ENCODE results near the gene OR1G1.
"Not testable (repeated sequence)": the region's sequence is repeated elsewhere in the genome, so short reads cannot be mapped to it uniquely, and the experiment has no call there.

The OR1G1 gene

GRCh38 chr17:3127451-3127850 lies at the start of gene OR1G1:
OR1G1 (minus strand) TSS chr17:3127551; CDS start chr17:3127551, 0 bp downstream.
- no peak for DNase-seq (ENCODE audit: extremely low spot score)
- POLR2A ChIA-PET = no interaction called here
- CTCF ChIA-PET = no interaction called here
- TF ChIP-seq CTCF (IDR thresholded peaks at IDR 0.05; ENCODE audit: control extremely low read depth, extremely low read depth, low read depth, missing control alignments) = no peak

- peak; percentile 29 for DNase-seq (ENCODE audit: extremely low spot score)
- ChIA-PET CTCF (no interaction called here), POLR2A (no interaction called here)
- no peak for TF ChIP-seq CTCF (IDR thresholded peaks at IDR 0.05; ENCODE audit: control extremely low read depth, extremely low read depth, low read depth, missing control alignments)
These were observed 40.2 kb upstream of the OR1G1 start for GRCh38 chr17:3167574-3167973.

- POLR2A ChIA-PET = interaction anchor here (0.6 kb wide), 1 partner anchor 391 kb away, joined by 5 read pairs; no protein-coding TSS in a partner anchor
- CTCF ChIA-PET = no interaction called here
- no peak for DNase-seq (ENCODE audit: extremely low spot score)
- no peak for TF ChIP-seq CTCF (IDR thresholded peaks at IDR 0.05; ENCODE audit: control extremely low read depth, extremely low read depth, low read depth, missing control alignments)
These were observed 29.9 kb upstream of the OR1G1 start for GRCh38 chr17:3157218-3157617.

- DNase-seq (ENCODE audit: extremely low spot score); POLR2A ChIA-PET; CTCF ChIA-PET: not testable (repeated sequence)
These were observed 10.1 kb upstream of the OR1G1 start for GRCh38 chr17:3137494-3137893.

GRCh38 chr17:3104322-3104721 lies 23.0 kb downstream of the OR1G1 start, which contains the start of gene OR1D2:
OR1D2 (minus strand) TSS chr17:3104422; CDS start chr17:3092996, 11,426 bp downstream.
- POLR2A ChIA-PET = no interaction called here
- TF ChIP-seq CTCF (IDR thresholded peaks at IDR 0.05; ENCODE audit: control extremely low read depth, extremely low read depth, low read depth, missing control alignments) = no peak
- DNase-seq (ENCODE audit: extremely low spot score) = no peak
- CTCF ChIA-PET = no interaction called here

Data from GM10248 (cell line).